Stimulated activated CD8-positive, alpha-beta memory T cell treated with anti-CD3 and anti-CD28 coated beads, Interleukin-7, amount 100 ng/mL, for 48 hours (primary cell): ENCODE results near the gene SNRPB2.

Source experiments
- DNase-seq, 2 donors: peaks; one replicate each; pipeline ENCODE4 v3.0.0-alpha.2; 2020; ENCODE audit warnings: low read depth in 1 of 2; ENCODE audit errors: extremely low read depth in 1 of 2

Gene SNRPB2

GRCh38 chr20:16729565-16730460 lies at the start of gene SNRPB2:
Gene SNRPB2 (plus strand): TSS chr20:16730026. CDS start chr20:16731703, 1,677 bp downstream.
- DNase-seq: peak; percentile 78 to 88

- no peak for DNase-seq
Measured at GRCh38 chr20:16684416-16684815, 45.4 kb upstream of the SNRPB2 start.

GRCh38 chr20:16689906-16690305 lies 39.9 kb upstream of the SNRPB2 start:
- no peak for DNase-seq

GRCh38 chr20:16691381-16691780 lies 38.4 kb upstream of the SNRPB2 start:
- no peak for DNase-seq

- DNase-seq: no peak
Measured at GRCh38 chr20:16692009-16692408, 37.8 kb upstream of the SNRPB2 start.

- no peak for DNase-seq
Measured at GRCh38 chr20:16692442-16692841, 37.4 kb upstream of the SNRPB2 start.

- no peak for DNase-seq
Measured at GRCh38 chr20:16693278-16693677, 36.5 kb upstream of the SNRPB2 start.

GRCh38 chr20:16694161-16694560 lies 35.7 kb upstream of the SNRPB2 start:
- no peak for DNase-seq

GRCh38 chr20:16695628-16696027 lies 34.2 kb upstream of the SNRPB2 start:
- no peak for DNase-seq

GRCh38 chr20:16699293-16699692 lies 30.5 kb upstream of the SNRPB2 start:
- DNase-seq: no peak

GRCh38 chr20:16701296-16701695 lies 28.5 kb upstream of the SNRPB2 start:
- no peak for DNase-seq

- no peak for DNase-seq
Measured at GRCh38 chr20:16703570-16703969, 26.3 kb upstream of the SNRPB2 start.

- no peak for DNase-seq
Measured at GRCh38 chr20:16707674-16708073, 22.2 kb upstream of the SNRPB2 start.

- DNase-seq: no peak
Measured at GRCh38 chr20:16708602-16709001, 21.2 kb upstream of the SNRPB2 start.

- DNase-seq: no peak
Measured at GRCh38 chr20:16709017-16709416, 20.8 kb upstream of the SNRPB2 start.

GRCh38 chr20:16710781-16711180 lies 19.0 kb upstream of the SNRPB2 start:
- no peak for DNase-seq

GRCh38 chr20:16711661-16712258 lies 18.1 kb upstream of the SNRPB2 start:
- DNase-seq: no peak

GRCh38 chr20:16712511-16712947 lies 17.3 kb upstream of the SNRPB2 start:
- no peak for DNase-seq

- DNase-seq: no peak
Measured at GRCh38 chr20:16713066-16713465, 16.8 kb upstream of the SNRPB2 start.

GRCh38 chr20:16714242-16714641 lies 15.6 kb upstream of the SNRPB2 start:
- no peak for DNase-seq

- no peak for DNase-seq
Measured at GRCh38 chr20:16714751-16715150, 15.1 kb upstream of the SNRPB2 start.

- no peak for DNase-seq
Measured at GRCh38 chr20:16719421-16719820, 10.4 kb upstream of the SNRPB2 start.
